ENCODE results near the gene MFSD6L.

MFSD6L gene

GRCh38 chr17:8835106-8835505 lies 35.9 kb upstream of the MFSD6L start:
- TF ChIP-seq GATA2 (IDR thresholded peaks at IDR 0.05; ENCODE audit: low read depth, low read length) (no peak), GATA3 (IDR thresholded peaks at IDR 0.05; ENCODE audit: low read depth, low read length) (no peak)

DNA sequence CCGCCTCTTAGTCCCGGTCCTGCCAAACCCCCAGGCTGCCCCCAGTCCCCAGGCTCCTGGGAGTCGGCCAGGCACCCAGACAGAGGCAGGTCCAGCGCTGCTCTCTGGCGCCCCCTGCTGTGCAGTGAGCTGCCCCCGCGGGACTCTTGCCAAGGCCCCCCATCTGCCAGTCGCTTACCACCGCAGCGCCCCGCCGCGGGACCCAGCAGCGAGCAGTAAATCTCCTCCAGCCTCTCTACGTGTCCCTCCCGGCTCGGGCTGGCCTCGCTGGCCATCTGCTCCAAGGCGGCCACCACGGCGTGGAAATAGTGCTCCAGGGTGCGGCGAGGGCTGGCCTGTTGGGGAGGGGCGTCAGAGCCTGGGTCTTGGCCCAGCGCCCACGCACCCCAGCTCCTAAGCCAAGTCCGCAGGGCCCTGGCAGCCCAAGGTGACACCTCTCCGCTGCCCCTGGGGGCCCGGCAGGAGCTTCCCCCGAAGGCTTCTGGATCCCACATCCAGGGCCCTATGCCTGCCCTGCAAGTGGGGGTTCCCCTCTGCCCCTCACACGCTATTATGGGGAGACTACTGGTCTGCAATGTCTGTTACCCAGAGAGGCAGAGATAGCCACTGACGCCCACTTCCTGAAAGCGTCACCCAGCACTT lies 33.7 kb upstream of the MFSD6L start:
- no peak for TF ChIP-seq GATA3 (IDR thresholded peaks at IDR 0.05; ENCODE audit: low read depth, low read length)
- TF ChIP-seq GATA2 (IDR thresholded peaks at IDR 0.05; ENCODE audit: low read depth, low read length): no peak

DNA sequence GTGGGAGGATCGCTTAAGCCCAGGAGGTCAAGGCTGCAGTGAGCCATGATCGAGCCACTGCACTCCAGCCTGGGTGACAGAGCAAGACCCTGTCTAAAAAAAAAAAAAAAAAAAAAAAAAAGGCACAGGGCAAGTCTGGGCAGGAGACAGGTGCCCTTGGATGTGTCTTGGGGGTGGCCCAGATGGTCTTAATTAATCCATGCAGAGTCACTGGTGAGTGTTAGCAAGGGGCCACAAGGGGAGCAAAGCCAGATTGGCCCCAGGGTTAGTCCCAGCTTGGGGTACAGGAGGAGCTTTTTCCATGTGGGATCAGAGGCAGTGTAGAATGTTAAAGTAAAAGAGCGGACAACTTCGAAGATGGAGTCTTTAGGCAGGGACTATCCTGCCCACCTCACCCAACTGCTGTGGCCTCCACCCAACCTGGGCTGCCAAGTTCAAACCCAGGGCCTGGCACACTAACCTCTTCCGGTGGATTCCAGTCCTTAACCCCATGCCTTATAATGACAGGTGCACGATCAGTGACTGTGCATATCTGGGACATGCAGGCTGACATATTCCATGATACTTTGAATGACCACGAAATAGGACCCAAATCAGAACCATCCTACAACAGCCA lies 32.2 kb upstream of the MFSD6L start:
- no peak for TF ChIP-seq GATA2 (IDR thresholded peaks at IDR 0.05; ENCODE audit: low read depth, low read length)

DNA sequence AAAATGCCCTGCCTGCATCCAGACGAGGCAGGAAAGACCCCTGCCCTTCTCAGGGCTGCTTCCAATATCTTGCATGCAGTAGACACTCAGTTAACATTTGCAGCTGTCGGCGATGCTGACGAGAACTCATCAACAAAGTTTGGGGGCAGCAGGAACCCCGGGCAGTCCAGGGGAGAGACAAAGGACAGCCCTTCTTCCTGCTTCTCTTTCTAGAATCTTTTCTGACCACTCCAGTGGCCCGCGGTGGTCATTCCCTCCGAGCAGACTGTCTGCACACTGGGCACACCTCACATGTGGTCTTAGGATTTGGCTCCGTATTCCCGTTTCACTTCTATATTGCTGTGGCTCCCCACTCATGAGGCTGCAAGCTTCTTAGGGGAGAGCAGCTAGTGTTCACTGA lies 31.0 kb upstream of the MFSD6L start:
- TF ChIP-seq GATA3 (IDR thresholded peaks at IDR 0.05; ENCODE audit: low read depth, low read length): no peak
- no peak for TF ChIP-seq GATA2 (IDR thresholded peaks at IDR 0.05; ENCODE audit: low read depth, low read length)

DNA sequence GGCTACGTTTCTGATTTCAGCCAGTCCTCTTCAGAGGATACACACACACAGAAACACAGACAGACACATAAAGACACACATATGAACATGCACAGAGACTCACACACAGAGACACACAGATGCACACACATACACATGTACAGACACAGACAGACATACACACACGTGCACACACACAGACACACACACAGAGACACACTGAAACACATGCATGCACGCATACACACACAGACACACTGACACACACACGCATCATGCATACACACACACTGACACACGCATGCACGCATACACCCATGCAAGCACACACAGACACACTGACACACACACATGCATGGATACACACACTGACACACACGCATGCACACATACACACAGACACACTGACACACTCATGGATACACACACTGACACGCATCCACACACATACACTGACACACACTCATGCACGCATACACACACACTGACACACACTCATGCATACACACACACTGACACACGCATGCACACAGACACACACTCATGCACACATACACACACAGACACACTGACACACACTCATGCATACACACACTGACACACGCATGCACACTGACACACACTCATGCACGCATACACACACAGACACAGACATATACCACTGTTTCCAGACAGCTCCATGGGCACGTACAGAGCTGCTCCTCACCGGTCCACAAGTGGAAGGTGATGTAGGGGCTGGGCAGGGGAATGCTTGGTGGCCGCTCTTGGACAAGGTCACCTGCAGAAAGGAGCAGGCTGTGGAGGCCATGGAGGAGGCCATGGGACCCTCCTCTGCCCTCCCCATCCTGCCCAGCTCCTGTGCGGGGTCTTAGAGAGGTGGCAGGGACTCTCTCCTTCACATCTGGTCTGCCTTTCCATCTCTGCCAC lies 30.1 kb upstream of the MFSD6L start:
- no peak for TF ChIP-seq GATA3 (IDR thresholded peaks at IDR 0.05; ENCODE audit: low read depth, low read length)
- no peak for TF ChIP-seq GATA2 (IDR thresholded peaks at IDR 0.05; ENCODE audit: low read depth, low read length)

DNA sequence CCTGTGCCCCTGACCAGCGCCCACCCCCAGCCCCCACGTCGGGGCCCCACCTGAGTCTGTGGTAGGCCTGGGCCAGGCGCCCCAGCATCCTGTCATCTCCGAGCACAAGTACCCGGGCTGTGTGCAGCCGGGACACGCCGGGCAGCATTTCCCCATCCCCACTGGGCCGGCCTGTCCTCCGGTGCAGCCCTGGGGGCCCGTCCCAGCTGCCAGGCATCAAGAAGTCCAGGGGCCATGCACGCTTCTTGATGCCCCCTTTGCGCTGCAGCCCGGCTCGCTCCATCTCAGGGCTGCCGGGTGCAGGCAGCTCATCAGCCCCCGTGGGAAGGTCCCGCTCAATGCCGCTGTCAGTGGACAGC lies 29.3 kb upstream of the MFSD6L start:
- TF ChIP-seq GATA3 (IDR thresholded peaks at IDR 0.05; ENCODE audit: low read depth, low read length) (no peak), GATA2 (IDR thresholded peaks at IDR 0.05; ENCODE audit: low read depth, low read length) (no peak)

GRCh38 chr17:8826808-8827435 lies 27.8 kb upstream of the MFSD6L start:
- TF ChIP-seq GATA3 (IDR thresholded peaks at IDR 0.05; ENCODE audit: low read depth, low read length) (no peak), GATA2 (IDR thresholded peaks at IDR 0.05; ENCODE audit: low read depth, low read length) (no peak)

GRCh38 chr17:8825802-8826201 lies 26.6 kb upstream of the MFSD6L start:
- TF ChIP-seq GATA2 (IDR thresholded peaks at IDR 0.05; ENCODE audit: low read depth, low read length) (no peak), GATA3 (IDR thresholded peaks at IDR 0.05; ENCODE audit: low read depth, low read length) (no peak)

DNA sequence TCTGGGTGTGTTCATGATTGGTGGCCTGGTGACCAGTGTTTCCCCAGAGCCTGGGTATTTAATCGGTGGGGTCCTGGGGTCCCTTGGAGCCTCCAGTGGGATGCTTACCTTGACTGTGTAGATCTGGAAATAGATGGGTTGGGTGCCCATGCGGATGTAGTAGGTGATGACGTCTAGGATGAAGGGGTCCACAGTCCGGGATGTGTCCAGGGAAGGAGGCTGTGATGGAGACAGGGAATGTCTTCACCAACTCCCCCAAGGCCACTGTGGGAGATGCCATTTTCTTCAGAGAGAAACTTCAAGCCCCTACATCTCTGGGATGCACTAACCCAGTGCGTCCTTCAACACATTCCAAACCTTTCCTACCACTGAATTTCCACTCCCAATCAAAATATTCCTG lies 24.1 kb upstream of the MFSD6L start:
- no peak for TF ChIP-seq GATA3 (IDR thresholded peaks at IDR 0.05; ENCODE audit: low read depth, low read length)
- TF ChIP-seq GATA2 (IDR thresholded peaks at IDR 0.05; ENCODE audit: low read depth, low read length): no peak

DNA sequence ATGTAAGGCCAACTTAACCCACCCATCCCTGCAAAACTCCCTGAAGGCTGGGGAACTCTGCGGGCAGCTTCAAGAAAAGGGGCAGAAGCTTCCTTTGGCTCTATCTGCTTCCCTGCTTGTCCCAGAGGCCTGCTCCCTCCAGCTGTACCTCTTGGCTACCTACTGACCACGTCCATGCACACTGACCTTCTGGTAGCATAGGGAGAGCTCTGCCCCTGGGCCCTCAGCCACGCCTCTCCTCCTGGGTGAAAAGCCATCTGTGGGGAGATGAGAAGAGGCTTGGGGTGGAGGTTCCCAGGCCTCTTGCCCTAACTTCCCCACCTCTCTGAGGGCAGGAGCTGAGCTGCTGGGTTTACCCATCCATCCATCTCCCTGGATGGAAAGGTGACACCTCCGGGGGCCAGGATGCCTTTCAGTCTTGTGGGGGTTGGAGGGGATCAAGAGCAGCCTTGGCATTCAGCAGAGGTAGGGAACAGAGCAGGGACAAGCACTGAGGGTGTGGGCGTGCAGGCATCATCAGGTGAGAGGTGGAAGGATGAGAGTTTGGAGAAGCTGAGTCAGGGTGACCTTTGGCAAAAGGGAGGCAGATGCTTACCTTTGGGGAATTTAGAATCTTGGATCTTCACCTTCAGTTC lies 23.4 kb upstream of the MFSD6L start:
- TF ChIP-seq GATA3 (IDR thresholded peaks at IDR 0.05; ENCODE audit: low read depth, low read length) (no peak), GATA2 (IDR thresholded peaks at IDR 0.05; ENCODE audit: low read depth, low read length) (no peak)

- no peak for TF ChIP-seq GATA2 (IDR thresholded peaks at IDR 0.05; ENCODE audit: low read depth, low read length)
- no peak for TF ChIP-seq GATA3 (IDR thresholded peaks at IDR 0.05; ENCODE audit: low read depth, low read length)
Measured at GRCh38 chr17:8821446-8822105, 22.4 kb upstream of the MFSD6L start.

GRCh38 chr17:8820311-8821010 lies 21.3 kb upstream of the MFSD6L start:
- TF ChIP-seq GATA2 (IDR thresholded peaks at IDR 0.05; ENCODE audit: low read depth, low read length) (no peak), GATA3 (IDR thresholded peaks at IDR 0.05; ENCODE audit: low read depth, low read length) (no peak)

Data from SH-SY5Y (cell line).